Spinal cord (tissue), 10 donors: ENCODE data around the gene TCF12. TPM values are rescaled to one million over a fixed set of nuclear protein-coding genes. Genes with fewer than 3 reads are reported as not detected.

ENCODE experiments used
- DNase-seq, 6 donors: peaks; one replicate each; pipeline versions ENCODE4 v3.0.0 to v3.0.0-alpha.2; 2013 to 2015; ENCODE audit warnings: low spot score in 6 of 6, low read depth in 4 of 6
- H3K27ac ChIP-seq: one replicate; pipeline ENCODE4 v1.5.1; 2013; ENCODE audit warnings: low read depth, low read length, control low read depth
- H3K27me3 ChIP-seq: one replicate; pipeline ENCODE4 v1.6.1; 2013; ENCODE audit warnings: low read length; ENCODE audit not compliant: control insufficient read depth, insufficient read depth
- H3K36me3 ChIP-seq: one replicate; pipeline ENCODE4 v1.6.1; 2013; ENCODE audit warnings: low read length; ENCODE audit not compliant: control insufficient read depth, insufficient read depth
- H3K4me1 ChIP-seq: one replicate; pipeline ENCODE4 v1.6.1; 2013; ENCODE audit warnings: low read length; ENCODE audit not compliant: control insufficient read depth, insufficient read depth
- H3K4me3 ChIP-seq: one replicate; pipeline ENCODE4 v1.5.1; 2013; ENCODE audit warnings: low read depth, low read length, control low read depth
- H3K9me3 ChIP-seq: one replicate; pipeline ENCODE4 v1.6.1; 2013; ENCODE audit warnings: low read length; ENCODE audit not compliant: control insufficient read depth, insufficient read depth
- WGBS: methylation state at CpG from one replicate; pipeline ENCODE4 v1.1.5; 2013; ENCODE audit warnings: missing lambda C conversion rate; ENCODE audit not compliant: insufficient coverage; 5-methylcytosine and 5-hydroxymethylcytosine counted together
- polyA plus RNA-seq, 2 donors: library from polyadenylated mRNA; unstranded; fragments of 120-200 nt; gene quantifications; one replicate each; pipeline ENCODE4 v1.2.1, GENCODE V29; 2013; ENCODE audit not compliant: insufficient read length in 2 of 2
- total RNA-seq, 2 donors: library from RNA; depleted of rRNA in 1 of 2; stranded (reverse); fragments of 120-200 nt in 1 of 2; fragments of >200 nt in 1 of 2; gene quantifications; one replicate each; pipeline versions ENCODE4 v1.2.3 to v1.2.4, GENCODE V29; 2013 to 2014
- donor health status: healthy.

TCF12 gene
- total and polyA plus RNA-seq, 4 donors: 88.8 to 183 (median 135) TPM

DNA sequence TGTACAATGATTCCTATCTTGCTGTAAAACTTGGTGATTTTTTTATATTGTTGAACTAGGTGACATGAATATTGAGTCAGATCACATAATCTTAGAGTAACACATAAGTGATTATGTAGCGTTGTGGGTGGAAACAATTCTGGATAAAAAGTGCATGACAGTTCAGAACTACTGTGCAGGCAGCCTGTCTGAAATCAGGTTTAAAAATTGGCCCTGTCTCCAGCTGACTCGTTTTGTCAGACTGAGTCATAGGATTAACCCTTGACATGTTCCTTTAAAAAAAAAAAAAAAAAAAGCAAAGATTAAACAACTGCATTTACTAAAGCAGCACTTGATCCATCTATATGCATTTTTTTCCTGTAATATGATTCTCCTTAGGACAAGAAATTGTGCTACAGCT lies 297.8 kb downstream of the TCF12 start:
- Histone ChIP-seq H3K4me3 (peak overlapping the region; percentile 5), H3K27ac (peak overlapping the region; percentile 52), H3K9me3 (no peaks in the 10 kb centered on the region), H3K36me3 (no peaks in the 10 kb centered on the region), H3K27me3 (no peaks in the 10 kb centered on the region), H3K4me1 (no peaks in the 10 kb centered on the region)
- DNase-seq: no peak
- WGBS: 11% methylated on average over 1 of the region's 2 CpGs

DNA sequence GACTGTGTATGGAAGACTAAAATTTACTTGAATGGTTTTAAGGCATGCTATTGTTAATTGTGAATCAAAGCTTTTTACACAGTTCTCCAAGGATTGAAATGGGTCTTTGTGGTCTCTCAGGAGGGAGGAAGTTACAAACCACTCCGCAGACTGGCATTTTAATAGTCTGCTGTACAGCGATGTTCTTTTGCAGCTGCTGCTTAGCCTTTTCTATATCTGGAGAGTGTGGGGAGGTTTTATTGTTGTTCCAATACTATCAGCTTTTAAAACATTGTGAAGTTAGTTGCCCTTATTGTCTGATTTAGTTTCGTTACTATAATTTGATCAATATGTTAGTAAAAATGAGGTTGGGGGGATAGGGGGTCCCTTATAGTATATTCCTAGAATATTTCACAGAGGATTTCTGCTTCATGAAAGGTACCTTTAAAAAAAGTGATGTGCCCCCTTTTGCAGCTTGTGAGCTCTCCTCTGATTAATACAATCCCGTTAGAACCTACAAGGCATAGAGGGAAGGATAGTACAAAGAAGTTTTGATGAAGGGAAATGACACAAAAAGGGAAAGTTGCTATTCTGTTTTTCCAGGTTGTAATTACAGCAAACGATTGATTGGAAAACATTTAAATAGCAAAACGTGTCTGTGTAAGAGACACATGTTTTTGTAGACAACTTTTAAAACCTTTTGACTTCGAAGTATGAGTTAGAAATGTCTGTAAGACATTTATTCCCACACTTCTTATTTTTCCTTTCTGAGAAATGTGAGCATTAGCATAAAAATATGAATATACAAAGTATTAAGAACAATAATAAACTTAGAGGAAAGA lies 299.5 kb downstream of the TCF12 start:
- DNase-seq: peak in 2 of 6 donors; percentile 64 to 80
- 20% methylated on average over 1 of the region's 7 CpGs for WGBS
- no peaks in the 10 kb centered on the region for H3K36me3 ChIP-seq
- H3K27ac ChIP-seq: peak overlapping the region; percentile 69
- H3K9me3 ChIP-seq: no peaks in the 10 kb centered on the region
- H3K4me3 ChIP-seq: peak overlapping the region; percentile 4
- no peaks in the 10 kb centered on the region for H3K27me3 ChIP-seq
- H3K4me1 ChIP-seq: no peaks in the 10 kb centered on the region

DNA sequence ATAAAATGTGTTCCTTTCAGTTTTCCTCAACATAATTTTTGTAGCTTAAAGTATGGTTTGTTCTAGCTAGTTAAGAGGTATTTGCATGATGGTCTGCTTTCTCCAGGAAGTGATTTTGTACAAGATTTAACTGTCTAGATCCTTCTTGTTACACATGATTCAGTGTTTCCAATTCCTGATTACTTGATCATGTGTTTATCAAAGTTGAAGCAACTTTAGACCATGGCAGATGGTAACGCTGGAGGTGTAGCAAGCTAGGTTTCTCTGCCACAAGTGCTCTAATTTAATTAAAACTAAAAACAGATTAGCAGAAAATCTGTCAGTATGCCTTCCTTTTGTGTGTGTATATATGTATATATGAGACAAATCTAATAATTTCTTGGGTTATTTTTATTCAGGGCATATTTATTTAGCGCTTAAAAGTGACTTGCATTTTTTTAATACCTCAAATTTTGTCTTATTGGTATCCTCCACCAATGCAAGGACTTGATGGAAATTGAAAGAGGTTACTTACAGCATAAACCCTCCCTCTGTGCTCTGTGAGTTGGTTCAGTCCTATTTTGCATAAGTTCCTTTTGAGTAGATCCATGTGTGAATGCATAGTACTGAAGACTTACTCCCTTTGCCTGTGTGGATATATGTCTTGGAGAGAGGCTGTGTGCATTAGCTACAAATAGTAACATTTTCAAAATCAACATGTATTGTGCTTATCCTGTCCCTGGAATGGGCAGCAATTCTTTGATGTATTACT lies 300.6 kb downstream of the TCF12 start:
- Histone ChIP-seq H3K9me3 (no peaks in the 10 kb centered on the region), H3K4me3 (peak overlapping the region; percentile 53), H3K36me3 (no peaks in the 10 kb centered on the region), H3K4me1 (no peaks in the 10 kb centered on the region), H3K27ac (peak overlapping the region; percentile 67), H3K27me3 (no peaks in the 10 kb centered on the region)
- no CpG with 5 or more reads among the region's 2 CpGs for WGBS
- peak in 3 of 6 donors; percentile 68 to 95 (median 90) for DNase-seq

DNA sequence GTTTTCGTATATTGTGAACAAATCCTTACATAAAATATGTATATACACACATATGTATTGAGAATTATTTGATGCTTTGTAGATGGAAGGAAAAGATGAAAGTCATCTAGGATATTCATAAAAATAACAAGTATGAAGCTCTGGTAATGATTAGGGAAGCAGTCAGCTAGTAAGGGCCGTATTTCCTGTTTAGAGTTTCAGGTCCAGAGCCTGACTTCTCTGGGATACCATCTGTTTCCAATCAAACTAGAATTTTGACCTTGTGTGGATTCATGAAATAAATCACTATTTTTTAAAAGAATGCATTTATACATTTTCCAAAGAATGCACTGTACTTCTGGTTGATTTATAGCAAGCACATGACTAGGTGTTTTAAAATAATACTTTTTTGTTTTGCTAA lies 301.8 kb downstream of the TCF12 start:
- no peak for DNase-seq
- Histone ChIP-seq H3K4me3 (peak overlapping the region; percentile 53), H3K27ac (peak overlapping the region; percentile 67), H3K4me1 (no peaks in the 10 kb centered on the region), H3K9me3 (no peaks in the 10 kb centered on the region), H3K36me3 (no peaks in the 10 kb centered on the region), H3K27me3 (no peaks in the 10 kb centered on the region)
- WGBS: no CpG with 5 or more reads among the region's 2 CpGs

DNA sequence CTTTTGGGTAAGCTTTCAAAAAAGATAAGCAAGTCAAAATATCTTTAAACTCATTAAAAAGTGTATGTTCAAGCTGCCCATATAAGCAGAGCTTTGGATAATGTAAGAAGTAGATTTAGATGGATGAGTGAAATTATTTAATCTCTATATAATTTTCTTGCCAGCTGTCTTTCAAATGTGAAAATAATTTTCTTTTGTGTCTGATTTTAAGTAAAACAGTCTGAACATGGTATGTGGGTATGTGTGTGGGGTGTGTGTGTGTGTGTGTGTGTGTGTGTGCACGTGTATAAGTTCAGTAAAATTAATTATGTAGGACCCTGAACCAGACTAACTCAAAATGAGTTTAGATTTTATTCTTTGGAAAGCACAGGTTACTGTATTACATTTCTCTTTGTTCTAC lies 302.7 kb downstream of the TCF12 start:
- no peaks in the 10 kb centered on the region for H3K9me3 ChIP-seq
- H3K4me3 ChIP-seq: peak overlapping the region; percentile 53
- H3K27me3 ChIP-seq: no peaks in the 10 kb centered on the region
- no peaks in the 10 kb centered on the region for H3K36me3 ChIP-seq
- no peak for DNase-seq
- H3K27ac ChIP-seq: peak overlapping the region; percentile 67
- H3K4me1 ChIP-seq: no peaks in the 10 kb centered on the region
- WGBS: no CpG with 5 or more reads among the region's 1 CpG

DNA sequence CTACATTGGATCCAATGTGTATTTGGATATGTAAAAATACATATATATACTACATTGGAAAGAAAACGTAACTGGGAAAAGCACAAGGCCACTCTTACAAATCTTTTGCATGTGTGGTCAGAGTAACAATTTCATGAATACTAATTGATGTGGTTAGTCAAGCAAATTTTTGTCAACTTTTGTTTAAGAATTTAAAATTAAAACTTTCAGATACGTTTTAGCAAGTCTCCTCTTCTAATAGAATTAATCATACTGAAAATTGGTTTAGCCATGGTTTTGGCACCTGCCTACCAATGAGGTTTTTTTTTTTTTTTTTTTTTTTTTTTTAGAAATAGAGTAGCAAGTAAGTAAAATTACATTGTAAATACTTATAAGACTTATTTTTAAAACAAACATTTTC lies 304.9 kb downstream of the TCF12 start:
- Histone ChIP-seq H3K4me3 (no peak overlapping the region), H3K9me3 (no peaks in the 10 kb centered on the region), H3K4me1 (no peaks in the 10 kb centered on the region), H3K27ac (no peak overlapping the region), H3K36me3 (no peaks in the 10 kb centered on the region), H3K27me3 (no peaks in the 10 kb centered on the region)
- no peak for DNase-seq
- WGBS: no CpG with 5 or more reads among the region's 2 CpGs

- Histone ChIP-seq H3K4me1 (no peaks in the 10 kb centered on the region), H3K36me3 (no peaks in the 10 kb centered on the region), H3K9me3 (no peaks in the 10 kb centered on the region), H3K27me3 (no peaks in the 10 kb centered on the region), H3K4me3 (no peak overlapping the region), H3K27ac (no peak overlapping the region)
- no peak for DNase-seq
- no CpG with 5 or more reads among the region's 2 CpGs for WGBS
These were observed 305.4 kb downstream of the TCF12 start for GRCh38 chr15:57223887-57224286.

- Histone ChIP-seq H3K4me1 (no peaks in the 10 kb centered on the region), H3K27me3 (no peaks in the 10 kb centered on the region), H3K4me3 (peak overlapping the region; percentile 2), H3K36me3 (no peaks in the 10 kb centered on the region), H3K9me3 (no peaks in the 10 kb centered on the region), H3K27ac (no peak overlapping the region)
- DNase-seq: no peak
- no CpG with 5 or more reads among the region's 2 CpGs for WGBS
These were observed 306.2 kb downstream of the TCF12 start for GRCh38 chr15:57224664-57225063.

- Histone ChIP-seq H3K27ac (peak overlapping the region; percentile 49), H3K36me3 (no peaks in the 10 kb centered on the region), H3K4me3 (no peak overlapping the region), H3K9me3 (no peaks in the 10 kb centered on the region), H3K27me3 (no peaks in the 10 kb centered on the region), H3K4me1 (no peaks in the 10 kb centered on the region)
- 0% methylated on average over 1 of the region's 3 CpGs for WGBS
- peak in 1 of 6 donors; percentile 69 for DNase-seq
These were observed 308.7 kb downstream of the TCF12 start for GRCh38 chr15:57227166-57227565.
